Vagina (tissue), 2 donors: ENCODE measurements around the gene MYO1E. TPM values are rescaled to one million over a fixed set of nuclear protein-coding genes. Genes with fewer than 3 reads are reported as not detected.

Experiments
- DNase-seq, 2 donors: peaks; one replicate each; pipeline ENCODE4 v3.0.0-alpha.2; 2017; ENCODE audit errors: extremely low spot score in 2 of 2
- H3K27ac ChIP-seq: fragments of 200-600 bp; sonication (generic); one replicate; pipeline ENCODE4 v1.5.1; 2019
- H3K27me3 ChIP-seq: fragments of 200-600 bp; sonication (generic); one replicate; pipeline ENCODE4 v1.5.1; 2019
- H3K36me3 ChIP-seq, 2 donors: fragments of 200-600 bp; sonication (generic); one replicate each; pipeline ENCODE4 v1.5.1; 2017 to 2019
- H3K4me1 ChIP-seq: fragments of 200-600 bp; sonication (generic); one replicate; pipeline ENCODE4 v1.5.1; 2019
- H3K4me3 ChIP-seq, 2 donors: fragments of 200-600 bp; sonication (generic); 1 replicate in 1 of 2; 2 replicates in 1 of 2; pipeline ENCODE4 v1.5.1; 2016 to 2019
- H3K9me3 ChIP-seq: fragments of 200-600 bp; sonication (generic); one replicate; pipeline ENCODE4 v1.5.1; 2019
- CTCF ChIP-seq, 3 experiments: fragments of 450-650 bp in 2 of 3; fragments of 200-600 bp in 1 of 3; sonication (generic) in 1 of 3; IDR thresholded peaks; one replicate each; pipeline ENCODE4 v1.5.1; 2017 to 2019; ENCODE audit warnings: antibody characterized with exemption in 3 of 3, mild to moderate bottlenecking in 2 of 3, moderate library complexity in 2 of 3
- POLR2A ChIP-seq, 2 donors: fragments of 450-650 bp; IDR thresholded peaks; one replicate each; pipeline ENCODE4 v1.6.1; 2017; ENCODE audit warnings: antibody characterized with exemption in 2 of 2, mild to moderate bottlenecking in 2 of 2, moderate library complexity in 2 of 2
- POLR2AphosphoS5 ChIP-seq, 2 donors: sonication (generic); formaldehyde crosslinking; IDR thresholded peaks; one replicate each; pipeline ENCODE4 v1.9.0; 2017; ENCODE audit warnings: antibody characterized with exemption in 2 of 2, mild to moderate bottlenecking in 2 of 2, low read depth in 1 of 2; ENCODE audit not compliant: insufficient read depth in 1 of 2
- intact Hi-C: fragments of 100-400 bp; cut with DNase I; formaldehyde crosslinking; loops from one replicate; pipeline ENCODE4 v1.15.1; 2023
- total RNA-seq: library from RNA; depleted of rRNA; stranded (reverse); fragments of >200 nt; gene quantifications from one replicate; pipeline ENCODE4 v1.2.3, GENCODE V29; 2016

The MYO1E gene
- total RNA-seq, 1 donor from 2014 or later: 16.9 TPM

- no peak for DNase-seq
- no peaks in the 10 kb centered on the region for H3K27me3 ChIP-seq
- H3K36me3 ChIP-seq: no peaks in the 10 kb centered on the region
- H3K27ac ChIP-seq: no peak overlapping the region
- peaks cover 31% of the 10 kb centered on the region for H3K4me1 ChIP-seq
- TF ChIP-seq POLR2AphosphoS5 (IDR thresholded peaks at IDR 0.05; ENCODE audit: insufficient read depth in 1 of 2, low read depth in 1 of 2) (no peak), CTCF (IDR thresholded peaks at IDR 0.05) (no peak), POLR2A (IDR thresholded peaks at IDR 0.05) (no peak)
- H3K4me3 ChIP-seq: no peak overlapping the region
- intact Hi-C loops: no loop called here
- no peaks in the 10 kb centered on the region for H3K9me3 ChIP-seq
These were observed 43.6 kb downstream of the MYO1E start for GRCh38 chr15:59329091-59329490.

- no peak for DNase-seq
- Histone ChIP-seq H3K27me3 (no peaks in the 10 kb centered on the region), H3K9me3 (no peaks in the 10 kb centered on the region), H3K36me3 (no peaks in the 10 kb centered on the region), H3K27ac (no peak overlapping the region), H3K4me1 (peaks cover 24% of the 10 kb centered on the region), H3K4me3 (no peak overlapping the region)
- TF ChIP-seq CTCF (IDR thresholded peaks at IDR 0.05): no peak
- no peak for TF ChIP-seq POLR2AphosphoS5 (IDR thresholded peaks at IDR 0.05; ENCODE audit: insufficient read depth in 1 of 2, low read depth in 1 of 2)
- TF ChIP-seq POLR2A (IDR thresholded peaks at IDR 0.05): no peak
- intact Hi-C loops: no loop called here
These were observed 44.7 kb downstream of the MYO1E start for GRCh38 chr15:59327942-59328341.

- Histone ChIP-seq H3K36me3 (no peaks in the 10 kb centered on the region), H3K4me1 (peaks cover 24% of the 10 kb centered on the region), H3K9me3 (no peaks in the 10 kb centered on the region), H3K4me3 (no peak overlapping the region), H3K27me3 (no peaks in the 10 kb centered on the region), H3K27ac (no peak overlapping the region)
- TF ChIP-seq CTCF (IDR thresholded peaks at IDR 0.05): no peak
- TF ChIP-seq POLR2A (IDR thresholded peaks at IDR 0.05): no peak
- TF ChIP-seq POLR2AphosphoS5 (IDR thresholded peaks at IDR 0.05; ENCODE audit: insufficient read depth in 1 of 2, low read depth in 1 of 2): no peak
- DNase-seq: no peak
- intact Hi-C loops: no loop called here
These were observed 45.8 kb downstream of the MYO1E start for GRCh38 chr15:59326856-59327255.

- no peaks in the 10 kb centered on the region for H3K4me1 ChIP-seq
- no peak overlapping the region for H3K27ac ChIP-seq
- TF ChIP-seq CTCF (IDR thresholded peaks at IDR 0.05) (no peak), POLR2A (IDR thresholded peaks at IDR 0.05) (no peak), POLR2AphosphoS5 (IDR thresholded peaks at IDR 0.05; ENCODE audit: insufficient read depth in 1 of 2, low read depth in 1 of 2) (no peak)
- intact Hi-C loops: no loop called here
- no peaks in the 10 kb centered on the region for H3K9me3 ChIP-seq
- no peak for DNase-seq
- H3K4me3 ChIP-seq: no peak overlapping the region
- no peaks in the 10 kb centered on the region for H3K36me3 ChIP-seq
- H3K27me3 ChIP-seq: no peaks in the 10 kb centered on the region
These were observed 50.5 kb downstream of the MYO1E start for GRCh38 chr15:59322056-59322759.

- H3K27ac ChIP-seq: no peak overlapping the region
- peaks cover 9% of the 10 kb centered on the region for H3K4me1 ChIP-seq
- H3K4me3 ChIP-seq: no peak overlapping the region
- intact Hi-C loops: no loop called here
- DNase-seq: no peak
- TF ChIP-seq POLR2AphosphoS5 (IDR thresholded peaks at IDR 0.05; ENCODE audit: insufficient read depth in 1 of 2, low read depth in 1 of 2): no peak
- TF ChIP-seq CTCF (IDR thresholded peaks at IDR 0.05): no peak
- TF ChIP-seq POLR2A (IDR thresholded peaks at IDR 0.05): no peak
- H3K9me3 ChIP-seq: no peaks in the 10 kb centered on the region
- H3K36me3 ChIP-seq: no peaks in the 10 kb centered on the region
- no peaks in the 10 kb centered on the region for H3K27me3 ChIP-seq
These were observed 51.5 kb downstream of the MYO1E start for GRCh38 chr15:59321000-59321689.
